CD14-positive monocyte (primary cell): ENCODE measurements around the gene ZC3H6. TPM values are rescaled to one million over a fixed set of nuclear protein-coding genes. Genes with fewer than 3 reads are reported as not detected.

ENCODE experiments used
- DNase-seq, 3 donors: peaks; one replicate each; pipeline ENCODE4 v3.0.0-alpha.2; 2011 to 2022
- H2AFZ ChIP-seq: 2 replicates; pipeline ENCODE4 v1.6.0; 2012; ENCODE audit warnings: mild to moderate bottlenecking, low read depth, low read length, inconsistent platforms; ENCODE audit not compliant: insufficient read depth, poor library complexity, severe bottlenecking
- H3K27ac ChIP-seq, 2 donors: 1 replicate in 1 of 2; 2 replicates in 1 of 2; pipeline ENCODE4 v1.5.1; 2012 to 2013; ENCODE audit warnings: low read length in 2 of 2, control low read depth in 1 of 2, inconsistent platforms in 1 of 2, low read depth in 1 of 2, mild to moderate bottlenecking in 1 of 2
- H3K27me3 ChIP-seq, 2 donors: one replicate each; pipeline versions ENCODE4 v1.6.0 to v1.6.1; 2011 to 2013; ENCODE audit warnings: low read length in 2 of 2; ENCODE audit not compliant: control insufficient read depth in 2 of 2, insufficient read depth in 2 of 2
- H3K36me3 ChIP-seq, 2 donors: replicated peaks in 1 of 2; 1 replicate in 1 of 2; 2 replicates in 1 of 2; pipeline versions ENCODE4 v1.5.1 to v1.6.1; 2012 to 2013; ENCODE audit warnings: low read length in 2 of 2, control low read depth in 1 of 2, inconsistent platforms in 1 of 2, mild to moderate bottlenecking in 1 of 2; ENCODE audit not compliant: insufficient read depth in 2 of 2, control insufficient read depth in 1 of 2
- H3K4me1 ChIP-seq, 2 donors: 1 replicate in 1 of 2; 2 replicates in 1 of 2; pipeline versions ENCODE4 v1.5.1 to v1.6.1; 2012 to 2013; ENCODE audit warnings: low read length in 2 of 2, control low read depth in 1 of 2, inconsistent platforms in 1 of 2, mild to moderate bottlenecking in 1 of 2, moderate library complexity in 1 of 2; ENCODE audit not compliant: insufficient read depth in 2 of 2, control insufficient read depth in 1 of 2
- H3K4me2 ChIP-seq: replicated peaks from 2 replicates; pipeline ENCODE3; 2012; ENCODE audit warnings: low read length, moderate library complexity, mild to moderate bottlenecking; ENCODE audit not compliant: poor library complexity, severe bottlenecking; ENCODE audit errors: extremely low read depth
- H3K4me3 ChIP-seq, 3 experiments: fragments of 200-600 bp in 1 of 3; sonication (generic) in 1 of 3; replicated peaks in 1 of 3; 1 replicate in 2 of 3; 2 replicates in 1 of 3; pipeline ENCODE4 v1.5.1; 2011 to 2013; ENCODE audit warnings: low read length in 3 of 3, mild to moderate bottlenecking in 3 of 3, control low read depth in 2 of 3, low read depth in 2 of 3, inconsistent platforms in 1 of 3, moderate library complexity in 1 of 3
- H3K79me2 ChIP-seq: 2 replicates; pipeline ENCODE4 v1.6.0; 2012; ENCODE audit warnings: mild to moderate bottlenecking, control low read depth, inconsistent platforms, low read length, moderate library complexity; ENCODE audit not compliant: insufficient read depth
- H3K9ac ChIP-seq: 2 replicates; pipeline ENCODE4 v1.6.0; 2017; ENCODE audit warnings: low read length, mild to moderate bottlenecking; ENCODE audit not compliant: insufficient read depth, poor library complexity, severe bottlenecking
- H3K9me3 ChIP-seq, 2 donors: replicated peaks in 1 of 2; 1 replicate in 1 of 2; 2 replicates in 1 of 2; pipeline versions ENCODE4 v1.5.1 to v1.6.1; 2012 to 2013; ENCODE audit warnings: low read length in 2 of 2, control low read depth in 1 of 2; ENCODE audit not compliant: control insufficient read depth in 1 of 2, insufficient read depth in 1 of 2
- H4K20me1 ChIP-seq: 2 replicates; pipeline ENCODE4 v1.6.0; 2012; ENCODE audit warnings: mild to moderate bottlenecking, low read length, control low read depth, moderate library complexity; ENCODE audit not compliant: insufficient read depth
- H3K27ac Mint-ChIP-seq, 7 donors: one replicate each; pipeline ENCODE4 v1.8.0; 2020; ENCODE audit warnings: mild to moderate bottlenecking in 7 of 7, mixed read lengths in 7 of 7, moderate library complexity in 6 of 7, inconsistent platforms in 2 of 7
- H3K27me3 Mint-ChIP-seq, 3 donors: one replicate each; pipeline ENCODE4 v1.8.0; 2021 to 2022; ENCODE audit warnings: low read depth in 3 of 3, mild to moderate bottlenecking in 3 of 3, mixed read lengths in 3 of 3, moderate library complexity in 3 of 3, inconsistent platforms in 1 of 3
- H3K36me3 Mint-ChIP-seq, 2 donors: one replicate each; pipeline ENCODE4 v1.8.0; 2020; ENCODE audit warnings: mixed read lengths in 2 of 2, inconsistent platforms in 1 of 2, mild to moderate bottlenecking in 1 of 2
- H3K4me1 Mint-ChIP-seq: one replicate; pipeline ENCODE4 v1.8.0; 2020; ENCODE audit warnings: mild to moderate bottlenecking, mixed read lengths
- H3K4me3 Mint-ChIP-seq, 2 donors: one replicate each; pipeline ENCODE4 v1.8.0; 2020; ENCODE audit warnings: mild to moderate bottlenecking in 2 of 2, mixed read lengths in 2 of 2, moderate library complexity in 1 of 2
- H3K9me3 Mint-ChIP-seq, 7 donors: one replicate each; pipeline ENCODE4 v1.8.0; 2020 to 2022; ENCODE audit warnings: mixed read lengths in 7 of 7, mild to moderate bottlenecking in 6 of 7, moderate library complexity in 6 of 7, inconsistent platforms in 2 of 7
- WGBS: methylation state at CpG from one replicate; pipeline ENCODE4 v1.1.5; 2013; ENCODE audit warnings: missing lambda C conversion rate; ENCODE audit not compliant: insufficient coverage; 5-methylcytosine and 5-hydroxymethylcytosine counted together
- intact Hi-C, 2 donors: fragments of 100-400 bp; cut with micrococcal nuclease; formaldehyde crosslinking; loops; one replicate each; pipeline versions ENCODE4 v1.15.0 to v1.15.1; 2023
- polyA plus RNA-seq, 3 donors: library from polyadenylated mRNA; depleted of rRNA in 1 of 3; unstranded in 2 of 3; stranded (reverse) in 1 of 3; fragments of 300-500 nt in 2 of 3; fragments of >200 nt in 1 of 3; fragmentation: Illumina TruSeq in 2 of 3; gene quantifications; 1 replicate in 2 of 3; 2 replicates in 1 of 3; pipeline ENCODE4 v1.2.3, GENCODE V29; 2012 to 2021
- TF ChIP-seq, protein P1 (sequence below): fragments of 200-600 bp; IDR thresholded peaks from one replicate; pipeline ENCODE4 v1.8.0; 2022; ENCODE audit warnings: antibody characterized with exemption, mild to moderate bottlenecking

Gene ZC3H6
- polyA plus RNA-seq, 3 donors, result 2.1 to 2.5 (median 2.4) TPM

DNA sequence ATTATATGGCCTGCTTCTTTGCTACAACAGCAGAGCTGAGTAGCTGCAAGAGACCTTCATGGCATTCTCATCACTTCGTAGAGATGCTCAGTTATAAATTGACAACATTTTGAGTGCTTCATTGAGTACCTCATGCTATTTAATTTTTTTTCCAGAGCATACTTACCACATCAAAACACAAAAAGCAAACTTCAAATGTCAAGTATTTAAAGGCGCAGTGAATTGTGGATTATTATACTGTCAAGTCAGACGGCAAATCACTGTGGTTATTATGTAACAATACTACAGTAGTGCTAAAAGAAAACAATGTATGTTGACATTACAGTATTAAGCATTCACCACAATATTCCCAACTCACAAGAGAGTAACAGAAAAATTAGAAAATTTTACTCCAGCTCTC, 33.0 kb upstream of the ZC3H6 start:
- intact Hi-C loops, result no loop called here
- no peak overlapping the region for H3K9ac ChIP-seq
- H4K20me1 ChIP-seq, result no peaks in the 10 kb centered on the region
- no peak overlapping the region for H2AFZ ChIP-seq
- Mint-ChIP-seq H3K4me3 (no peak overlapping the region), H3K27me3 (no peaks in the 10 kb centered on the region), H3K36me3 (peaks cover 31 to 41% of the 10 kb centered on the region in 2 donors), H3K4me1 (no peaks in the 10 kb centered on the region), H3K9me3 (no peaks in the 10 kb centered on the region), H3K27ac (no peak overlapping the region)
- TF ChIP-seq, protein P1, sequence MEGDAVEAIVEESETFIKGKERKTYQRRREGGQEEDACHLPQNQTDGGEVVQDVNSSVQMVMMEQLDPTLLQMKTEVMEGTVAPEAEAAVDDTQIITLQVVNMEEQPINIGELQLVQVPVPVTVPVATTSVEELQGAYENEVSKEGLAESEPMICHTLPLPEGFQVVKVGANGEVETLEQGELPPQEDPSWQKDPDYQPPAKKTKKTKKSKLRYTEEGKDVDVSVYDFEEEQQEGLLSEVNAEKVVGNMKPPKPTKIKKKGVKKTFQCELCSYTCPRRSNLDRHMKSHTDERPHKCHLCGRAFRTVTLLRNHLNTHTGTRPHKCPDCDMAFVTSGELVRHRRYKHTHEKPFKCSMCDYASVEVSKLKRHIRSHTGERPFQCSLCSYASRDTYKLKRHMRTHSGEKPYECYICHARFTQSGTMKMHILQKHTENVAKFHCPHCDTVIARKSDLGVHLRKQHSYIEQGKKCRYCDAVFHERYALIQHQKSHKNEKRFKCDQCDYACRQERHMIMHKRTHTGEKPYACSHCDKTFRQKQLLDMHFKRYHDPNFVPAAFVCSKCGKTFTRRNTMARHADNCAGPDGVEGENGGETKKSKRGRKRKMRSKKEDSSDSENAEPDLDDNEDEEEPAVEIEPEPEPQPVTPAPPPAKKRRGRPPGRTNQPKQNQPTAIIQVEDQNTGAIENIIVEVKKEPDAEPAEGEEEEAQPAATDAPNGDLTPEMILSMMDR, result no peak
- no peak for DNase-seq
- H3K4me1 ChIP-seq, result no peaks in the 10 kb centered on the region
- H3K4me3 ChIP-seq, result no peak overlapping the region
- H3K27ac ChIP-seq, result no peak overlapping the region
- no peaks in the 10 kb centered on the region for H3K9me3 ChIP-seq
- peaks cover 8 to 56% of the 10 kb centered on the region in 2 donors for H3K36me3 ChIP-seq
- no peaks in the 10 kb centered on the region for H3K79me2 ChIP-seq
- no peaks in the 10 kb centered on the region for H3K27me3 ChIP-seq
- no peak overlapping the region for H3K4me2 ChIP-seq
- no CpG with 5 or more reads among the region's 3 CpGs for WGBS

DNA sequence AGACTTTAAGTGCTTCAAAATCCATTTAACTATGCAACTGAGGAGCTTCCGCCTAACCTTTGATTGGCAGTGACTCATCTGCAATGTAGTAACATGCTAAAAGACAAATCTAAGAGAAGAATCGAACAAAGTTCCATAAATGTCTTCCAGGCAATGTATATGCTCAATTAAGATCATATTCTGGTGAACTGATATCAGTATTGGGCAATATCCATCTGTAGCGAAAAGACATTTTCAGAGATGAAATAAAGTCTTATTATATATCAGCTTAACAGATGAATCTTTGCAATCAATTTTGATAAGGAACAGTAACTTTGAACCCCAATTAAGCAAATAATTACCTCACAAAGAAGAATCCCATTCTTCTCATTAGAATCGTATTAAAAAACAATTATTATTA, 32.2 kb upstream of the ZC3H6 start:
- 83% methylated on average over 1 of the region's 4 CpGs for WGBS

More for the DNA sequence above, 32.2 kb upstream of the ZC3H6 start:
- no peak overlapping the region for H3K4me3 ChIP-seq
- H3K9ac ChIP-seq, result no peak overlapping the region
- H3K4me1 ChIP-seq, result no peaks in the 10 kb centered on the region
- H4K20me1 ChIP-seq, result no peaks in the 10 kb centered on the region
- H3K36me3 Mint-ChIP-seq, result peaks cover 36 to 48% of the 10 kb centered on the region in 2 donors
- H3K27me3 ChIP-seq, result no peaks in the 10 kb centered on the region
- H3K4me2 ChIP-seq, result no peak overlapping the region
- H2AFZ ChIP-seq, result no peak overlapping the region
- no peaks in the 10 kb centered on the region for H3K4me1 Mint-ChIP-seq
- no peak overlapping the region for H3K4me3 Mint-ChIP-seq
- no peaks in the 10 kb centered on the region for H3K79me2 ChIP-seq
- no peak overlapping the region for H3K27ac Mint-ChIP-seq
- TF ChIP-seq, protein P1, result no peak
- H3K27me3 Mint-ChIP-seq, result no peaks in the 10 kb centered on the region
- no peaks in the 10 kb centered on the region for H3K9me3 Mint-ChIP-seq
- no peak for DNase-seq
- H3K9me3 ChIP-seq, result no peaks in the 10 kb centered on the region
- no peak overlapping the region for H3K27ac ChIP-seq
- intact Hi-C loops, result no loop called here
- peaks cover 16 to 59% of the 10 kb centered on the region in 2 donors for H3K36me3 ChIP-seq
